Measurements from ENCODE around the gene ZNF280B. TPM values are rescaled to one million over a fixed set of nuclear protein-coding genes. Genes with fewer than 3 reads are reported as not detected.

The ZNF280B gene
- total and polyA plus RNA-seq, 10 of the 15 experiments (the other 5 are each of a cell fraction or from before 2014, with no cell fraction given): 0.28 to 2.2 (median 1.1) TPM

- no peak for TF ChIP-seq PBX3 (IDR thresholded peaks at IDR 0.05; ENCODE audit: insufficient replicate concordance, low read depth, low read length)
- TF ChIP-seq, protein P1, sequence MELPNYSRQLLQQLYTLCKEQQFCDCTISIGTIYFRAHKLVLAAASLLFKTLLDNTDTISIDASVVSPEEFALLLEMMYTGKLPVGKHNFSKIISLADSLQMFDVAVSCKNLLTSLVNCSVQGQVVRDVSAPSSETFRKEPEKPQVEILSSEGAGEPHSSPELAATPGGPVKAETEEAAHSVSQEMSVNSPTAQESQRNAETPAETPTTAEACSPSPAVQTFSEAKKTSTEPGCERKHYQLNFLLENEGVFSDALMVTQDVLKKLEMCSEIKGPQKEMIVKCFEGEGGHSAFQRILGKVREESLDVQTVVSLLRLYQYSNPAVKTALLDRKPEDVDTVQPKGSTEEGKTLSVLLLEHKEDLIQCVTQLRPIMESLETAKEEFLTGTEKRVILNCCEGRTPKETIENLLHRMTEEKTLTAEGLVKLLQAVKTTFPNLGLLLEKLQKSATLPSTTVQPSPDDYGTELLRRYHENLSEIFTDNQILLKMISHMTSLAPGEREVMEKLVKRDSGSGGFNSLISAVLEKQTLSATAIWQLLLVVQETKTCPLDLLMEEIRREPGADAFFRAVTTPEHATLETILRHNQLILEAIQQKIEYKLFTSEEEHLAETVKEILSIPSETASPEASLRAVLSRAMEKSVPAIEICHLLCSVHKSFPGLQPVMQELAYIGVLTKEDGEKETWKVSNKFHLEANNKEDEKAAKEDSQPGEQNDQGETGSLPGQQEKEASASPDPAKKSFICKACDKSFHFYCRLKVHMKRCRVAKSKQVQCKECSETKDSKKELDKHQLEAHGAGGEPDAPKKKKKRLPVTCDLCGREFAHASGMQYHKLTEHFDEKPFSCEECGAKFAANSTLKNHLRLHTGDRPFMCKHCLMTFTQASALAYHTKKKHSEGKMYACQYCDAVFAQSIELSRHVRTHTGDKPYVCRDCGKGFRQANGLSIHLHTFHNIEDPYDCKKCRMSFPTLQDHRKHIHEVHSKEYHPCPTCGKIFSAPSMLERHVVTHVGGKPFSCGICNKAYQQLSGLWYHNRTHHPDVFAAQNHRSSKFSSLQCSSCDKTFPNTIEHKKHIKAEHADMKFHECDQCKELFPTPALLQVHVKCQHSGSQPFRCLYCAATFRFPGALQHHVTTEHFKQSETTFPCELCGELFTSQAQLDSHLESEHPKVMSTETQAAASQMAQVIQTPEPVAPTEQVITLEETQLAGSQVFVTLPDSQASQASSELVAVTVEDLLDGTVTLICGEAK (IDR thresholded peaks at IDR 0.05; ENCODE audit: borderline replicate concordance): no peak
- no peak for TF ChIP-seq ZBTB4 (CRISPR knock-in tag; IDR thresholded peaks at IDR 0.05)
Observed at GRCh38 chr22:22520667-22521602, 12.4 kb upstream of the ZNF280B start (continued).

Data from GM12878 (cell line).